Measurements from ENCODE around the gene GABBR2. TPM values are rescaled to one million over a fixed set of nuclear protein-coding genes. Genes with fewer than 3 reads are reported as not detected.
"Not testable (repeated sequence)": the region's sequence is repeated elsewhere in the genome, so short reads cannot be mapped to it uniquely, and the experiment has no call there.

Gene GABBR2
- total RNA-seq, 1 donor from 2014 or later: 0.68 TPM

DNA sequence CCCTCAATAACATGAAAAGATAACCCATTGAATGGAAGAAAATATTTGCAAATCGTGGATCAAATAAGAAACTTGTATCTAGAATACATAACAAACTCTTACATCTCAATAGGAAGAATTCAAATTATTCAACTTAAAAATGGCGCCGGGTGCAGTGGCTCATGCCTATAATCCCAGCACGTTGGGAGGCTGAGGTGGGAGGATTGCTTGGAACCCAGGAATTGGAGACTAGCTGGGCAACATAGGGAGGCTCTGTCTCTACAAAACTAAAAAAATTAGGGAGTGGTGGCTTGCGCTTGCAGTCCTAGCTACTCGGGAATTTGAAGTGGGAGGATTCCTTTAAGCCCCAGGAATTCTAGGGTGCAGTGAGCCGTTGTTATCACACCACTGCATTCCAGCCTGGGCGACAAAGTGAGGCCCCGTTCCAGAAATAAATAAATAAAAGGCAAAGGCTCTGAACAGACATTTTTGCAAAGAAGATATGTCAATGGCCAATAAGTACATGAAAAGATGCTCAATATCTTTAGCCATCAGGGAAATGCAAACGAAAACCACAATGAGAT, 431.7 kb downstream of the GABBR2 start:
- no peak for DNase-seq

DNA sequence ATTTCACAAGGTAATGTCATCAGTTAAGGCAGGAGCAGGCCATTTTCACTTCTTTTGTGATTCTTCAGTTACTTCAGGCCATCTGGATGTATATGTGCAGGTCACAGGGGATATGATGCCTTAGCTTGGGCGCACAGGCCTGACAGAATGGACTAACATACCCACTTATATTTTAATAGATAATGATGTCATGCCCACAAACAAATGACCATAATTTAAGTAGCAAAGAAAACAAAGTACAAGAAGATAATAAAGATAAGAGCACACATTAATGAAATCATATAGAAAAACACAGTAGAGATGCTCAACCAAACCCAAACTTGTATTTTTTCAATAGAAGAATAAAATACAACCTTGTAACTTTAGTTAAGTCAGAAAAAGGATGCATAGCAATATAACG, 433.6 kb downstream of the GABBR2 start:
- DNase-seq: no peak

DNA sequence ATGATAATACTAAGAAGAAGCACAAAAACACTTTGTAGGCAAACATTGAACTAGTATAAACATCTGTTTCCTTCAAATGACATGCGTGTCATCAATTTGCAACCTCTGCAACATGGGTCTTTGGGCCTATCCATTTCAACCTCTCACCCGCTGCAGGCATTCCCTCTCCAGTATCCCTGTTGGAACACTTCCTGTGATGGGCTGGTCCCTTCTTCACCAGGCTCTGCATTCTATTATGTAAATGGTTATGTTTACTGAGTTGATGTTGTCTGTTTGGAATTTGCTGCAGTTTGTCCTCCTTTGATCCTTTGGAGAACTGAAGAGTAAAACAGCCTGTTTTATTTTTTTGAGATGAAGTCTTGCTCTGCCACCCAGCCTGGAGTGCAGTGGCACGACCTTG, 436.7 kb downstream of the GABBR2 start:
- DNase-seq: no peak

DNA sequence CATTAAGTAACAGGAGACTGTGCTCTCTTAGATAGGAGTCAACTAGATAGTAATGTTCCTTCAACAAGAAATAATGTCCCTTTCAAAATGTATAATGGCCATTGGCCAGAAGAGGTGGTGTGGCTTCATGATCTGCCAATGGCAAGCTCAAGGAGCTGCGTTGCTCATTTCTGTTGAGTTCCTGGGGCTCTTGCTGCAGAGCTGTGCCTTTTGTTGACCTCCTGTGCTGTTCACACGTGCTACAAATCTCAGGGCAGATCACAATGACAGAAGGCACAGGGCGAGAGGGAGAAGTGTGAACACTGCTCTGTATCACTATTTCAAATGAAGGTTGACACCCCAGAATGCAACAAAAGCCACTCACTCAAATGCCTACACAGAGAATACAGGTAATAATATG, 437.3 kb downstream of the GABBR2 start:
- no peak for DNase-seq

DNA sequence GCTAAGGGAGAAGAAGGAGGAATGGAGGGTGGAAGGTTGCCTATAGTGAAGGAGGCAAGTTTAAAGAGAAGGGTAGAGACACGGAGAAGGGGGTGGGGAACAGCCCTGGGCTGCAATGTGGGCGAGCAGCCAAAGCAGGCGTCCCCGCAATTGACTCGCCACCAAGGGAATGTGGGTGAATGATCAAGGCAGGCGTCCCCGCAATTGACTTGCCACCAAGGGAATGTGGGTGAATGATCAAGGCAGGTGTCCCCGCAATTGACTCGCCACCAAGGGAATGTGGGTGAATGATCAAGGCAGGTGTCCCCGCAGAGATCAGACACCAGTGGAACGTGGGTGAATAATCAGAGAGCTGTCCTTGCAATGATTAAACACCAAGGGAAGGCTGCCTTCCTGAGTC, 438.5 kb downstream of the GABBR2 start:
- DNase-seq: not testable (repeated sequence)

DNA sequence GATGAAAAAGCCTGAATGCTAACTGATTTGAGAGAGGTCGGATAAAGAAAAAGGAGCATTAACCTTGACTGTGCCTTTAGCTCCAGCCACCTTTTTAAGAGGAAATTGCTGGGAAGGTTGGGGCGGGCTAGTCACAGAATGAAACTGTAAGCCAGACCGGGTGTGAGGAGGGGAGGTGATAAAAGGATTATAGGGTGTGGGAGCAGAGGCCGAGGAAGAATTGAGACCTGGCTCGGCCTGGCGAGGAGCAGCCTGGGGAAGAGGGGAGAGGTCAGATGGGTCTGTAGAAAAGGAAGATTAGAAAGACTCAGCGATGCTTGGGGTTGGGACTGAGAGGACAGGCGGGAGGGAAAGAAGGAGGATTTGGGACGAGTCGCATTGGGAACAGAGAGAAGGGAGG, 439.1 kb downstream of the GABBR2 start:
- DNase-seq: not testable (repeated sequence)

DNA sequence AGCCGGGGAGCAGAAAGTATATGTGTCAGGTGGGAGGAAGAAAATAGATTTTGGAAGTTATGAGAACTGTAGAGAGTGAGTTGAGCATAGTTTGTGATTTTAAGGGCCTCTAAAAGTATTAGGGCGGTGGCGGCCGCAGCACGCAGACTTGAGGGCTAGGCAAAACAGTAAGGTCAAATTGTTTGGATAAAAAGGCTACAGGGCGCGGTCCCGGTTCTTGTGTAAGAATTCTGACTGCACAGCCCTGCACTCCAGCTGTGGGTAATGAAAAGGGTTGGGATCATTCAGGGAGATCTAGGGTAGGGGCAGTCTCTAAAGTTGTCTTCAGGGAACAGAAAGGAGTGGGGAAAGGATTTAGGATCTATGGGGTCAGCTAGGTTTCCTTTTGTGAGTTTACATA, 441.2 kb downstream of the GABBR2 start:
- not testable (repeated sequence) for DNase-seq

DNA sequence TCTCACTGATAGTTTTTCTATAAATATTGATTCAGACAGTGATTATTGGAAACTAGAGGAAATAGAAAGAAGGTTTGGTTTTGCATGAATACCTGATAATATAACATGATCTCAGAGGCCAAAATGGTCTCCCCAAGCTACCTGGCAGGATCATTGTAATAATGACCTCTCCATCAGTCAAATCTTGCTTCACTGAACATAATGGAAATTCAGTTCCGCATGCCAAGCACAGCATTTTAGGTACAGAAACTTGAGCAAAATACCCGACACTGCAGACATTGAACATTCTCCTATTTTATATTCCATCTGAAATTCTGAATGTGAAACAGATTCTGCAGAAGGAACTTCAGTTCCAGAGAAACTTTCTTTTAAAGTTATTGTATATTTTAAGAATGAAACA, 444.2 kb downstream of the GABBR2 start:
- DNase-seq: no peak

DNA sequence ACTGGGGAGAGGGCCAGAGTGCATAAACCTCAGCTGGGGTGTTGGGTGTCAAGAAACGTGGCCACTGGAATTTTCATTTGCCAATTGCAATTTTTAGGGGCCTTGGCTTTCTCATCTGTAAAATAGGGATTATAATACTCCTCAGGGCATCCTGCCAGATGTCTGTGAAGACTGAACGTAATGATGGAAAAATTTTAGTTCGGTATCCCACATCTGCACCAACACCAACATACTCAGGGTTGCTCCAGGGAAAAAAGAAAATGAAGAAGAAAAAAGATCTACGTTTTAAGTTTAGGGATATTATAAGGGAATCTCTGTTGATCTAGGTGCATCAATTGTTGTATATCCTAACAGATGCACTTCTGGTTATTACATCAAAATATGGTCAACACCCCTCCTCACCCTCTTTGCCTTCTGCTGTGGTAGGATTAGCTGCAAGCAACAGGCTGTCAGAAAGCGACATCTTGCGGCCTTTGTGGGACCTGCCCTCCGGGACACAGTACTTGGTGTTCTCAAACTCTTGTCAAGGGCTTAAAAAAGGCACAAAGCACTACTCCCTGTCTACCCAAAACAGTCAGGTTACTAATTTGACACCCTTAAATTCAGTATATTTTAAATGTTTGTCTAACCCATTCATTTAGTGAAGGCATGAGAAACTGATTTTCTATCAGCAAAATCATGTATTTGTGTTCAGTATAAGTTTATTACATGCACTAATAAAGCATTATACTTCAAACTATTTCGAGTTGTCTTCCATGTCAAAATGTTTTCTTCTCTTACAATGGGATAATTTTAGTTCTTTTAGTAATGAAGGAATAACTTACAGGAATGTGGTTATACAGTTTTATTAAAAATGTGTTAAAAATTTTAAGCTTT, 445.0 kb downstream of the GABBR2 start:
- DNase-seq: peak; percentile 89

DNA sequence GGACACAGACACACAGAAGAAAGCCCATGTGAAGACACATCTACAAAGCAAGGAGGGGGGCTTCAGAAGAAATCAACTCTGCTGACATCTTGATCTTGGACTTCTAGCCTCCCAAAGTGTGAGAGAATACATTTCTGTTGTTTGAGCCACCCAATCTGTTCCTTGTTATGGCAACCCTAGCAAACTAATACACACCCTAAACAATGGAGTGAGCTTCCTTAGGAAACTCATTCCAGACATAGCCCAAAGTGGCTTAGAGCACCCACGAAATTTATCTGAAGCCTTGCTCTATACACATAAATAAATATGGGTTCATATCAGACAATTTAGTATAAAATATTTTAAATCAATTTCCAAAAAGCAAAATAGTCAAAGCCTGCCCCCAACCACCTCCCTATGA, 445.7 kb downstream of the GABBR2 start:
- DNase-seq: no peak

DNA sequence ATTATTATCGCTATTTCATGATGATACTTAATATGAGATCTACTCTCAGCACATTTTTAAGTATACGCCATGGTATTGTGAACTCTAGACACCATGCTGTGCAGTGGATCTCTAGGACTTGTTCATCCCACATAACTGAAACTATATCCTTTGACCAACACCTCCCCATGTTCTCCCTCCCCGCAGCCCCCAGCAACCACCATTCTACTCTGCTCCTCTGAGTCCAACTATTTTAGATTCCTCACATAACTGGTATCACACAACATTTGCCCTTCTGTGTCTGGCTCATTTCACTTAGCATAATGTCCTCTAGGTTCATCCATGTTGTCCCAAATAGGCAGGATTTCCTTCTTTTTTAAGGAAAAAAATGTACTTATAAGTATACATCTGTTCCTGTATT, 446.7 kb downstream of the GABBR2 start:
- no peak for DNase-seq

DNA sequence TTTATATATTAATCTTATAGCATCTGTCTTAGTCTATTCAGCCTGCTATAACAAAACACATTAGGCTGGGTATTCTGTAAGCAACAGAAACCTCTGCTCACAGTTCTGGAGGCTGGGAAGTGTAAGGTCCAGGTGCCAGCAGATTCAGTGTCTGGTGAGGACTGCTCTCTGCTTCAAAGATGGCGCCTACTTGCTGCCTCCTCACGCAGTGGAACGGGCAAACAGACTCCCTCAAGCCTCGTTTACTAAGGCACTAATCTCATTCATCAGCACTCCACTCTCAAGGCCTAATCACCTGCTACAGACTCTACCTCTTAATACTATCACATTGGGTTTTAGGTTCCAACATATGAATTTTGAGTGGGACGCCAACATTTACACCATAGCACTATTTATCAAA, 448.1 kb downstream of the GABBR2 start:
- no peak for DNase-seq

DNA sequence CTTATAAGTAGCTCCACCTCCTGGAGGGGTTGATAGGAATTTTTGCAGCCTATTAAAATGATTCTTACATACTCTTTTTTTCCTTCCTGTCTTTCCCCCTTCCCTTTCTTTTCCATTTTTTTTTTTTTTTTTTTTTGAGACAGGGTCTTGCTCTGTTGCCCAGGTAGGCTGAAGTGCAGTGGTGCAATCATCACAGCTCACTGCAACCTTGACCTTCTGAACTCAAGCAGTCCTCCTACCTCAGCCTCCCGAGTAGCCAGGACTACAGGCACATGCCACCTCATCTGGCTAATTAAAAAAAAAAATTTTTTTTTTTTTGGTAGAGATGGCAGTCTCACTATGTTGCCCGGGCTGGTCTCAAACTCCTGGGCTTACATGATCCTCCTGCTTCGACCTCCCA, 448.9 kb downstream of the GABBR2 start:
- DNase-seq: no peak

DNA sequence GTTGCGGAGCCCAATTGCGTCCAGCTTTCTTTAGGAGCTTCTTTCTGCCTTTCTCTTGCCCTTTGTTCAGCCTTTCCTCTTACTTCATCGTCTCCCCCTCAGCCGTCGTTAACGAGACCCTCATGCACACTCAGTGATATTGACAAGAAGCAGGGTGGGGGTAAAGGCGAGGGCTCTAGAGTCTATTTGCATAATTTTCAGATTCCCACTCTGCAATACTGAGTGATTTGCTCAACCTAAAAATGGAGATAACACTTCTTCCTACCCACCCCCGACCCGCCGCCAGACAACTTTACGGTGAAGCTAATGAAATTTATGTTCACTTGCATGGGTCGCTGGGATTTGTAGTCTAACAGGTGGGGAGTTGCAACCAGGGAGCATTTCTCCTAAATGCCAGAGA, 452.0 kb downstream of the GABBR2 start:
- DNase-seq: peak; percentile 21

DNA sequence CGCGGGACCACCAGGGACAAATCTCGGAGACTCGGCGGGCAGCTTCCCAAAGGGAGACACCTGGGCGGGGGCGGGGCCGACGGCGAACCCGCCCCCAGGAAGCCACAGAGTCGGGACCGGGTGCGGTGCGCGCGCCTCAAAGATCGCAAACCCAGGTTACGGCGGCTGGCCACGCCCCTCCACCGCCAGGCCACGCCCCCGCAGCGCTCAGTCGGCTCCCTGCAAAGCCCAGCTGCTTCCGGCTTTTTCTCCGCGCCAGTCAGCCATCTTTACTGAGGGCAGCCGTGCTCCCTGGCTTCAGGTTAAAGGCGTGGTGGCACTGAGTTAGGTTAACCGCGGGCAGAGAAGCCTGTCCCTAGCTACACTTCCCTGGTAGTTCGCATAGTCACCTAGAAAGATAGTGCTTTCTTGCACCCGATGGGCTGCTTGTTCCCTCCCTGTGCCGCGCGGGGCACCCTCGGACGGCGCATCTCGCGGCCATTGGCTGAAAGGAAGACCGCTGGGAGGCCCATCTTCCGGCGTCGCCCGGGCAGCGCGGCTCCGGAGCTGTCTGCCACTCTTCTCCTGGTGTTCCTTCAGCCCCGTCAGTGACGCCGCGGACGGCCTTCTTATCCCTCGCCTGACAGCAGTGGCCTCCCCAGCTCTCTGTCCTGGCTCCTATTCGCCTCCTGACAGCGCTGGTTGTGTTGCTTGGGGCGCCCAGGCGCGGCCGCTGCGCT, 453.0 kb downstream of the GABBR2 start, which contains the start of gene TBC1D2:
Gene TBC1D2, minus strand, starts transcription at position 72 of the 719 bp plus-strand sequence. CDS start 108 bp downstream, outside the sequence.
- DNase-seq: peak; percentile 96

DNA sequence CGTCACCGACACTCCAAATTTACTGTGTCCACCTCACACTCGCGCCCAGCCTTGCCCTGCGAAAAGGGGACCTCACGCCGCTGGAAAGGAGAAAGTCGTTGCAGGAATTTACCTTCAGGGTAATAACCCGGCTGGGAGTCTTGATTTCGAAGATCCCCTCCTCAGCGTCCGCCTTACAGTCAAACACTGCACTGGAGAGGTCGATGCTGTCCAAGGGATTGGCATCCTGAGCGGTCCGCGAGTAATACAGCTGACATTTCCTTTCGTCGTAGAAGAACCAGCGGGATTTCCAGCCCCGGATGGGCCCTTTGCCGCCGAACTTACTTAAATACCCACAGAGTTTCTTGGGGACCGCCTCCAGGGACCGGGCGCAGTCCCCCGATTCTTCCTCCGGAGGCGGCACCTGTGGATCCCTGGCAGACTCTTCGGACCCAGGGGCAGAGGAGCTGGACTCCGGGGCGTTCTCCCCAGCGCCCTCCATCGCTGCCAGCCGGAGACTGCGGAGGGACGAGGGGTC, 453.6 kb downstream of the GABBR2 start:
- DNase-seq: peak; percentile 64

DNA sequence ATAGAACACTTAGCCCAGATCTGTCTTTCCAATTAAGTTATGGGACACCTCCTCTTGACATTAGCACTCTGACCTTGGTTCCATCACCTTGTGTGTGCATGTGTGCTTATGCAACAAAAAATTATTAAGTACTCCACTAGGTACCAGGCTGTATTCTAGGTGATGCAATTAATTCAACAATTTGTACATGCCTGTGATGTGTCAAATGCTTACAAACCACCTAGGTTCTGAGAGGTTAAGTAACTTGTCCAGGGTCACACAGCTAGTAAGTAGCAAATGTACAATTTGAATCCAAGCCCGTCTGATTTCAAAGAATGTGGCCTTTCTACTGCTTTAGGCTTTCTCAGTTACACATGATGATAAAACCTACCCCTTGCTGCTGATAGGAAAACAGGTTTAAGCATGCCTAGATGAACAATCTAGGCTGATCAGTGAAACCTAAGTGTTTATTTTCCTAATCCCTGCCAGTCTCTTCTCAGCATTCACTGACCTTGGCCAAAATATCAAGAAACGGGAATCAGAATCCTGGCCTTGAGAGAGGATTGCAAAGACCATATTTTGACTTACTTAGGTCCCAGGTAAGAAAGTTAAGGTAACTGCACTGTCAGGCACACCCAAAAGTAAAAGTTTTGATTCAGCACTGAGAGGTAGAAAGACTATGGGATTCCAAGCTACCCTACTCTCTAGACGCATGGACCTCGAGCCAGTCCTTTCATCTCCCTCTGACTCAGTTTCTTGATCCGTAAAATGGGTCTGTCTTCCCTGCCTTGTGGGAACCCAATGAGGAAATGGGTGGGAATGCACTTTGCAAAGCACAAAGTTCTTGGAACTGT, 454.3 kb downstream of the GABBR2 start:
- DNase-seq: no peak

DNA sequence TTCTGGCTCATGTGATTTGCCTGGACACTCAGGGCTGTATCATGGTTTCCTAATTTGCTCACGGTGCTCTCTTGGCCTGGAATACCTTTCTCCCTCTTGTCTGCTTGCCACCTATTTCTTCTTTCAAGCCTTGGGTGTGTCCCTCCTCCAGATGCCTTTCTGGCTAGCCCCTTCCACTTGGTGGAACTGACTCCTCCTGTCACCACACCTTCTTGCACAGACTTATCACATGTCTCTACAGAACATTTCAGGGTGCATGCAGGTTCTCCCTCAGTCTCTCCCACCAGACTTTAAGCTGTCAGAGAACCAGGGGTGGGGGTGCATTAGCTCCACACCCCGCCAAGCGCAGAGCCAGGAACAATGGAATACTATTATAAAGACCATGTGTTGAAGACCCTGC, 455.2 kb downstream of the GABBR2 start:
- no peak for DNase-seq

DNA sequence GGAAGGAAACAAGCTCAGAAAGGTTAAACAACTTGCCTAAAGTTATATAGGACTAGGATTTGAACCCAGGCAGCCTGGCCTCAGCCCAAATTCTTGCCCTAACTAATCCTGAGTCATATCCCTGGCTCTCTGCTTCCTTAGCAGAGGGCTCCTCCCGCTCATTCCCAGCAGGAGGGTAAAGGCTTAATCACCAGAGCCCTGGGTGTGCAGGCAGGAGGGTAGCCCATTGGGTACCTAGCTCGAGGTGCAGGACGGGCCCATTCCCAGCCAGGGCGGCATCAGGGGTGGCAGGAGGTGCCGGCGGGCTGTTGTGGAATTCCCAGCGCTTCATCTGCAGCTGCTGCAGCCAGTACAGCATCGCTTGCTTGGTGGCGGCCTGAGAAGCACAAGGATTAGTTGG, 457.2 kb downstream of the GABBR2 start:
- peak; percentile 71 for DNase-seq

DNA sequence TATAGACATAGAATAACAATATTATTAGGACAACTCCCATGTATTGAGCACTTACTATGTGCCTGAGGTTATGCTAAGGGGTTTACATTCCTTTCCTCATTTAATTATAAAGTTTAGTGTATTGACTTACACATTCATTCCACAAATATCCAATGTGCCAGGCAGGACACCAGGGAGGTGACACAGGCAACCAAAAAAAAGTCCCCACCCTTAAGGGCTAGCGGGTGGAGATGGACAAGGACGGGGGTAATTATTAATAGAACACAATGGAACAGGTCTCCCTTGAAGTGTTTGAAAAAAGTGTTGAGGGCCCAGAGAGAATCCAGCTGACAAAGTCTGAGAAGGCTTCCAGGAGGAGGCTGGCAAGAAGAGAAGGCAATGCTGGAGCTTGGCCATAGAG, 459.0 kb downstream of the GABBR2 start:
- no peak for DNase-seq

DNA sequence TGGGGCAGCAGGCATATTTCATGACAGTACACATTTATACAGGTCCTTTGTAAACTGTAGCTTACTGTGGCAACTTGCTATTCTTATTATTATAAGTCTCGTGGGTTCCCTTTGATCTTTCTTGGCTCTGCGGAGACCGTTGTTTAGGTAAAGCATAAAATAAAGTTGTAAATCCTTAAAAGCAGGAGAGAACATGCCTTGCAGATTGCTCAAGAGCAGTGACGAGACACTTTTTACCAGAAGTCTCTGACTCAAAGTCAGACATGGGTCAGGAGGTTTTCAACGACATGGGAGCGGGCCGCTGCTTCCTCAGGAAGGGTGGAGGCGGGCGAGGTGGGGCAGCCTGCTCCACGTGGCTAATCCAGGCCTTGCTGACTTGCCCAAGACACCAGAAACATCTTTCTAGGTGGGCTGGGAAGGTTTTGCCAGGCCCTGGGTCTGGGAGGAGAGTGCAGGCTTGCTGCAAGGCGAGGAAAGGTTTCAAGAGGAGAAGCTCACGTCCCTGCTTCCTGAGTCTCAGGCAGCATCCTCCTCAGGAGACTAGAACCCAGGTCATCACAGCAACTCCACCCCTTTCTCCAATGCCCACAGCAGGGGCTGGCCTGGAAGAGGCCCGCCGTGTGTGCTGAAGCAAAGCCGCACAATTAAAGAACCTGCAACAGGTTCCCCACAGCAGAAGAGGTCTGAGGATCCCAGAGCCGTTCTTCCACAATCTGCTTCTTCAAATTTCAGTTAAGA, 459.8 kb downstream of the GABBR2 start:
- peak; percentile 80 for DNase-seq
